Activated CD8-positive, alpha-beta memory T cell treated with anti-CD3 and anti-CD28 coated beads, Interleukin-2, amount 50 U/mL, for 1 hour (primary cell): ENCODE results near the gene ARL14.

Experiments used
- DNase-seq: peaks from one replicate; pipeline ENCODE4 v3.0.0-alpha.2; 2020; ENCODE audit errors: extremely low read depth

ARL14 gene

DNA sequence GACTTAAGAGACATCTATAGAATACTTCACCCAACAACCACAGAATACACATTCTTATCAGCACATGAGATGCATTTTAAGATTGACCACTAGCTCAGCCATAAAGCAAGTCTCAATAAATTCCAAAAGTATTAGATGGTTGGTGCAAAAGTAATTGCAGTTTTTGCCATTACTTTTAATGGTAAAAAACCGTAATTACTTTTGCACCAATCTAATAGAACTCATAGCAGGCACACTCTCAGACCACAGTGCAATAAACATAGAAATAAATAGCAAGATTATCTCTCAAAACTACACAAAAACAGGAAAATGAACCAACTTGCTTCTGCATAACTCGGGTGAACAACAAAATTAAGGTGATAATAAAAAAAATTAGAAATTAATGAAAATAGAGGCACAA lies 45.4 kb downstream of the ARL14 start:
- DNase-seq: no peak

DNA sequence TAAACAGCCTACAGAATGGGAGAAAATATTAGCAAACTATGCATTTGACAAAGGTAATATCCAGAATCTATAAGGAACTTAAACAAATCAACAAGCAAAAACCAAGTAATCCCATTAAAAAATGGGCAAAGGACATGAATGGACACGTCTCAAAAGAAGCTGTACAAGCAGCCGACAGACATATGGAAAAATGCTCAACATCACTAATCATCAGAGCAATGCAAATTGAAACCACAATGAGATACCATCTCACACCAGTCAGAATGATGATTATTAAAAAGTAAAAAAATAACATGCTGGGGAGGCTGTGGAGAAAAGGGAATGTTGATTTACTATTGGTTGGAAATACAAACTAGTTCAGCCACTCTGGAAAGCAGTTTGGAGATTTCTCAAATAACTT lies 48.4 kb downstream of the ARL14 start:
- no peak for DNase-seq
